Muscle of leg (tissue), 11 donors: ENCODE results near the gene DOK6. TPM values are rescaled to one million over a fixed set of nuclear protein-coding genes. Genes with fewer than 3 reads are reported as not detected.

ENCODE experiments used
- DNase-seq: peaks from one replicate; pipeline ENCODE4 v3.0.0; 2013
- H3K27ac ChIP-seq: one replicate; pipeline ENCODE4 v1.5.1; 2013; ENCODE audit warnings: mild to moderate bottlenecking, low read length, control low read depth
- H3K27me3 ChIP-seq: one replicate; pipeline ENCODE4 v1.6.1; 2013; ENCODE audit warnings: low read length; ENCODE audit not compliant: control insufficient read depth, insufficient read depth
- H3K36me3 ChIP-seq: one replicate; pipeline ENCODE4 v1.6.1; 2013; ENCODE audit warnings: low read length; ENCODE audit not compliant: control insufficient read depth, insufficient read depth
- H3K4me1 ChIP-seq: one replicate; pipeline ENCODE4 v1.6.1; 2013; ENCODE audit warnings: low read length; ENCODE audit not compliant: control insufficient read depth, insufficient read depth
- H3K4me3 ChIP-seq: one replicate; pipeline ENCODE4 v1.5.1; 2013; ENCODE audit warnings: low read length, control low read depth
- H3K9me3 ChIP-seq: replicated peaks from 2 replicates; pipeline ENCODE4 v1.6.1; 2013; ENCODE audit warnings: low read depth, low read length; ENCODE audit not compliant: control insufficient read depth
- WGBS: methylation state at CpG from one replicate; pipeline ENCODE4 v1.1.5; 2013; ENCODE audit warnings: missing lambda C conversion rate; ENCODE audit not compliant: insufficient coverage; 5-methylcytosine and 5-hydroxymethylcytosine counted together
- polyA plus RNA-seq, 8 donors: library from polyadenylated mRNA; unstranded; fragments of 120-200 nt; gene quantifications; one replicate each; pipeline versions ENCODE4 v1.2.1 to v1.2.3, GENCODE V29; 2013; ENCODE audit warnings: inconsistent platforms in 1 of 8, low replicate concordance in 1 of 8; ENCODE audit not compliant: insufficient read length in 8 of 8, insufficient read depth in 1 of 8
- total RNA-seq: library from RNA; stranded (reverse); fragments of 120-200 nt; gene quantifications from one replicate; pipeline ENCODE4 v1.2.4, GENCODE V29; 2013

The DOK6 gene
- total and polyA plus RNA-seq, 9 donors, result 2.3 to 4.9 (median 3.3) TPM

DNA sequence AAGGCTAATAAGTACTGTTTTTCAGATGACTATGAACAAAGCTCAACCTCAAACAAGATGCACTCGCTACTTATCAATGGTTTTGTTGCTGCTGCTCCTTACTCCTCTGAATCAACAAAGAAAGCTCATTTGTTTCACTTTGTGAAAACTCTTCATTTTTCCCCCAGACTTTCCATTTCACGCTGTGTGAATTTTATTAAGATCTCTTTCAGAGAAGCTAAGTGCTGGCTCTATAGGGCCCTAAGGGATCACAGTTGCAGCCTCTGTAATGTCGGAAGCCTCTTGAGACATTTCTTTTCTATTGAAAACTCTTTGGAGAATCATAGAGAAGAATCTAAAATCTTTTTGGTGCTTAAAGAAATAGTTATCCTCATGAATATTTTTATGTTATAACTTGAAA lies 337.2 kb downstream of the DOK6 start:
- 100% methylated on average over 1 of the region's 3 CpGs for WGBS
- H3K4me1 ChIP-seq, result no peaks in the 10 kb centered on the region
- no peak for DNase-seq

DNA sequence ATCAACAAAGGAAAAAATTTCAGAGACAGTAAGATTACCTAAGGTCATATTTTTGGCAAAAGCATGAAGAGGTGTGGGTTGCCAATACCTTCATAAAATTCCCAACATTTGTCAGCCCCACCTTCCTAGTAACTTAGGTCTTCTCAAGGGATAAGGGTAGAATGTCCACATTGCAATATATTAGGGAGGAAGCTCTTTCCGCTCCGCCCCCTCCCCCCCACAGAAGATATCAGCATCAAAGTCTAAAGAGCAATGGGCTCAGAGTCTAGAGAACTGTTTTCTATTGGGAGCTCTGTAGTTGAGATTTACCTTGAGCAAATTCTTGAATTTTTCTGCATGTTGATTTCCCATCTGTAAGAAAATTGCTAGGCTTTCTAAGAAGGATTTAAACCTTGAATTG lies 346.7 kb downstream of the DOK6 start:
- no peaks in the 10 kb centered on the region for H3K36me3 ChIP-seq
- WGBS, result no CpG with 5 or more reads among the region's 2 CpGs
- no peaks in the 10 kb centered on the region for H3K4me1 ChIP-seq

More for the DNA sequence above, 337.2 kb downstream of the DOK6 start:
- no peak overlapping the region for H3K27ac ChIP-seq
- no peaks in the 10 kb centered on the region for H3K36me3 ChIP-seq
- H3K27me3 ChIP-seq, result no peaks in the 10 kb centered on the region
- no peaks in the 10 kb centered on the region for H3K9me3 ChIP-seq
- H3K4me3 ChIP-seq, result no peak overlapping the region

DNA sequence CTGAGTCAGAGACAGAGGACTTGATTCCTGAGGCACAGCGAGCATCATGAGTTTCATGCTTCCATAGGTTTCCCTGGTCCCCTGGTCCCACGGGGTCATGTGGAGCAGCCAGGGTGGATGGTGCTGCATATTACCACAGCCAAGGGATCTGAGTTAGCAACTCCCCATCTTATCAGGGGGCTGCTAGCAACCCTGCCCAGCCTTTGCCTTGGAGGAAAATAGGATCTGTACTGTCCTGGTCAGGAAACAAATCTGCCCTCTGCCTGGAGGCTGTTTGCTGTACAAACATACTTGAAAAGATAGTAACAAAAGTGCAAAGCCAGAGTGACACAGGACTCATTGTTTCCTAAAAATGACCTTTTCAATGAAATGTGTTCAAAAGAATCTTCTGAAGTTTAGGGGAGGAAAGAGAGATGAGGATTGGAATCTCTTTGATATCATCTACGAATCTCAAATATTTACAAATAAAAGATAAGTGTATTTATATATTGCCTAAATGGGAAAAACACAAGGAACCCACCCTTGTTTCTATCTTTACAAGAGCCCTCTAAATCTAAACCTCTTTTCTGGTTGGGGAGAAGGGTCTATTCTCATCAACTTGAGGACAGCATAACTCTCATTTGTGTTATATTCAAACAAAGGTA lies 352.2 kb downstream of the DOK6 start:
- 100% methylated on average over 1 of the region's 3 CpGs for WGBS
- no peak for DNase-seq

More for the DNA sequence above, 346.7 kb downstream of the DOK6 start:
- no peaks in the 10 kb centered on the region for H3K27me3 ChIP-seq
- DNase-seq, result no peak
- H3K9me3 ChIP-seq, result peaks cover 2% of the 10 kb centered on the region
- H3K27ac ChIP-seq, result no peak overlapping the region
- H3K4me3 ChIP-seq, result no peak overlapping the region

DNA sequence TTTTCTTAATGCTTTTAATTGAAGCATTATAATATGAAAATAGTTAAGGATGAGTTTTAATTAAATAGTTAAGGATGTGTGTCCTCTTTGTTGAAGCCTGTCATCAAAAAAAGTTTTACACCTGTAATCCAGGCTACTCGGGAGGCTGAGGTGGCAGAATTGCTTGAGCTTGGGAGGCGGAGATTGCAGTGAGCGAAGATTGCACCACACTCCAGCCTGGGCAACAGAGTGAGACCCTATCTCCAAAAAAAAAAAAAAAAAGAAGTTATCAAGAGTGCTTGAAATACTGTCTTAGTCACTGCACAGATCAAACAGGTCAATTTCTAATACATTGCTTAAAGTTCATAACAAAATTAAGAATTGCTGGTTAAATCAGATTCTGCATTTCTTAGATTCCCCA lies 353.4 kb downstream of the DOK6 start:
- WGBS, result no CpG with 5 or more reads among the region's 3 CpGs
- Histone ChIP-seq H3K4me3 (no peak overlapping the region), H3K27ac (no peak overlapping the region), H3K9me3 (peaks cover 2% of the 10 kb centered on the region), H3K36me3 (no peaks in the 10 kb centered on the region), H3K4me1 (no peaks in the 10 kb centered on the region), H3K27me3 (no peaks in the 10 kb centered on the region)
- no peak for DNase-seq

More for the DNA sequence above, 352.2 kb downstream of the DOK6 start:
- no peak overlapping the region for H3K27ac ChIP-seq
- H3K9me3 ChIP-seq, result peaks cover 2% of the 10 kb centered on the region
- no peaks in the 10 kb centered on the region for H3K27me3 ChIP-seq
- no peak overlapping the region for H3K4me3 ChIP-seq
- no peaks in the 10 kb centered on the region for H3K4me1 ChIP-seq
- H3K36me3 ChIP-seq, result no peaks in the 10 kb centered on the region

DNA sequence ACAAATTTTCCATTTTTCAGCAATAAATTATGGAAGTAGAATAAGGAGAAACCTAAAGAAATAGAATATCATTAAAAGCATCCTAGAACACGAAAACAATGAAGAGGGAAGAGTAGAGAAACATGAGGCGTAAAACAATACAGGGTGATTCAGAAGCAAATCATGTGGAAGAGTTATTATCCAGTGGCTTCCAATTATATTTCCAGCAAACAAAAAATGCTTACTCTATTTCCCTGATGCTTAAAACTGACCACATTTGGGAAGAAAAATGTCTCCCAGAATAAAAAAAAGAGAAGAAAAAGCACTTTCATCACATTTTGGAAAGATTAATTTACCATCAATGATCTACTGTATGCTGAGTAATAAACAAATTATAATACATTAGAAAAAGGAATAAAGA lies 354.4 kb downstream of the DOK6 start:
- H3K27ac ChIP-seq, result no peak overlapping the region
- no CpG with 5 or more reads among the region's 2 CpGs for WGBS
- peaks cover 2% of the 10 kb centered on the region for H3K9me3 ChIP-seq
- DNase-seq, result no peak
- no peaks in the 10 kb centered on the region for H3K4me1 ChIP-seq
- H3K36me3 ChIP-seq, result no peaks in the 10 kb centered on the region
- H3K27me3 ChIP-seq, result no peaks in the 10 kb centered on the region
- no peak overlapping the region for H3K4me3 ChIP-seq

DNA sequence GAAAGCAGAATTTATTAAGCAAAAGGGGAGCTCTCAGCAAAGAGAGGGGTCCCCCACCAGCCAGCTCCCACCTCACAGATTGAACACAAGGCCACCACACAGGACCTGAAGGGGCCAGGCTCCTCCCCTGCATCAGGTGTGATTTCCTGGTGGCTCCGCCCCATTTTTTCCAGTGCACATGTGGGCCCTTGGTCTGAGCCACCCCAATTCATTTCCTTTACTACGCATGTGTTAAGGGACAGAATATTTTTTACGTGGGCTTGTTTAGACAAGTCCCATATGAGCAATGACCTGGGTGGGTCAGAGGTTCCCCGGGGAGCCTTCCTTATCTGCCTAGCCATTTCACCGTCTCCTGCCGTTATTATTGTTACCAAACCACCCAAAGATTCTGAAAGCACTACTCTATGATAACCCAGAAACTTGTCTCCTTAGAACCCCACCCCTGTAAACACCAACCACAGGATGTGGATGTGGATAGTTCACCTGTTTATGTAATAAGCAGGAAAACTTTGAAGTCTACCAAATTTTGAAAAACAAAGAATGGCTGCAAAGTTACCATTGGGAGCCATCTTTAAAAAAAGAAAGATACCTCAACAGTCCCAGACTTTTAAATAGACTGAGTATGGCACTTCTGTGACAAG lies 355.3 kb downstream of the DOK6 start:
- Histone ChIP-seq H3K9me3 (no peaks in the 10 kb centered on the region), H3K27me3 (no peaks in the 10 kb centered on the region), H3K4me1 (no peaks in the 10 kb centered on the region), H3K27ac (no peak overlapping the region), H3K36me3 (no peaks in the 10 kb centered on the region), H3K4me3 (no peak overlapping the region)
- no peak for DNase-seq
- no CpG with 5 or more reads among the region's 6 CpGs for WGBS

DNA sequence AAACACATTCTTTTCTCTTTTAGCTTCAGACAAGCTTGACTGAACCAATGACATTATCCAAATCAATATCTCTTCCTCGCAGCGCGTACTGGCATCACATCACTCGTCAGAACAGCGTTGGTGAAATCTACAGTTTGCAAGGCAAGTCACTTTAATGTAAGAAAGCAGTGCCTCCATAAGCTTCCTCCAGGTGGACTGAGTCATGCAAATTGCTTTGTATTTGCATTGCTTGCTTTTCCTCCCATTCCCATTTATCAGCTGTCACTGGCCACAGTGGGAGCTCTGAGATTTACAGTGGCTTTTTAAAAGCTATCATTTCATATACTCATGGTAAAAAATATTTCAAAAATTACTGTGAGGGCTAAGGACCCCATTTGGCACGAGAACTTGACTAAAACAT lies 357.0 kb downstream of the DOK6 start:
- Histone ChIP-seq H3K36me3 (no peaks in the 10 kb centered on the region), H3K9me3 (no peaks in the 10 kb centered on the region), H3K4me3 (no peak overlapping the region), H3K4me1 (no peaks in the 10 kb centered on the region), H3K27me3 (no peaks in the 10 kb centered on the region), H3K27ac (no peak overlapping the region)
- 75% methylated on average over 4 of the region's 6 CpGs for WGBS
- DNase-seq, result no peak

DNA sequence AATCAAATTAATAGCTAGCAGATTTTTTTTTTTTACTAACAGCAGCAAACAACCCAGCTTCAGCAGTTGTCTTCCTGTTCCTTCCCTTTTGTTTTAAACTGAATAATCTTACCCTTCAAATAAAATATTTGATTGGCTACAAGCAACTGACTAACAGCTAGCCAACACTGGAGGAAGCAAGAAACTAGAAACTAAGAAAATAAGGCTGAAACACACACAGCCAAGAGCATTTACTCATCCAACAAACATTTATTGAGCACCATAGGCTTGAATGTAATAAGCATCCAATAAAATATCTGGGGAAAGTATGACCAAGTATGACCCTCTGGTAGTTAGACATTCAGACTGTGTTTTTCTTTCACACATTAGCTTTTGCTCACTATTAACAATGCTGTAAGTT lies 357.8 kb downstream of the DOK6 start:
- H3K4me3 ChIP-seq, result no peak overlapping the region
- DNase-seq, result no peak
- H3K27ac ChIP-seq, result no peak overlapping the region
- H3K36me3 ChIP-seq, result no peaks in the 10 kb centered on the region
- no peaks in the 10 kb centered on the region for H3K9me3 ChIP-seq
- no peaks in the 10 kb centered on the region for H3K4me1 ChIP-seq
- H3K27me3 ChIP-seq, result no peaks in the 10 kb centered on the region

DNA sequence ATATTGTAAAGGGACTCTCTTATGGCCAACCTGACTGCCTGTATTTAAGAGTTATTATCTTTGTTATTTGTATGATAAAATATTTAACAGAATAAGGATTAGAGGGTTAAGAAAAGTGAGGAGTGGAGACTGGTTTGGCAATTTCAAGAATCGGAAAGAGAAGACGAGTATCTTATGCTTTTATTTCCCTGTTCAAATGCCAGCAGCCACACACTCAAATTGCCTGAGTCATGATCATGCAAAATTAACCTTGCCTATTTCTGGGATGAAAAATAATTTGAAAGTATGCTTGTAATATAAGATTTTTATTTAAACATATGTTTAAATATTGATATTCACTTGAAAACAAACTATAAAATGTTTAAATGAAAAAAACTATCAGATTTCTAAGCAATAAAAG lies 358.4 kb downstream of the DOK6 start:
- DNase-seq, result peak; percentile 2
- H3K4me1 ChIP-seq, result no peaks in the 10 kb centered on the region
- H3K4me3 ChIP-seq, result no peak overlapping the region
- no peaks in the 10 kb centered on the region for H3K9me3 ChIP-seq
- no CpG with 5 or more reads among the region's 2 CpGs for WGBS
- no peaks in the 10 kb centered on the region for H3K27me3 ChIP-seq
- H3K36me3 ChIP-seq, result no peaks in the 10 kb centered on the region
- no peak overlapping the region for H3K27ac ChIP-seq

DNA sequence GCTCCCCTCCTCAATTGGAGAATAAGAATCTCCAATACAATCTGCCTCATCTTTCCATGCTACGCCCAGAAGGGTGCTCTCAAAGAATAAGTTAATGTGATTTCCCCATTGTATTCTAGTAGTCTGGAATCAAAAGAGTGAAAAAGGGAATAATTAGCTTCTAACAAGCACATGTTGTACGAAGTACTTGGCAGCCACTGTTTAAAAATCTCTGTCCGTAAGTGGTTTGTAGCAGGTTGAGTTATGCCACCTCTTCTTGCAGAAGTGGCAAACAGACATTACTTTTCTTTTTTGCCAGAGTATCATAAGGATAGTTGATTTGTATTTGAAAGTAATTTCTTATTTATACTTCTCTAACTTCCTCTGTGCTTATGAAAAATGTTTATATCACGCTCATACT lies 362.3 kb downstream of the DOK6 start:
- Histone ChIP-seq H3K27ac (no peak overlapping the region), H3K9me3 (no peaks in the 10 kb centered on the region), H3K4me3 (no peak overlapping the region), H3K4me1 (no peaks in the 10 kb centered on the region), H3K36me3 (no peaks in the 10 kb centered on the region), H3K27me3 (no peaks in the 10 kb centered on the region)
- WGBS, result 80% methylated on average over 1 of the region's 4 CpGs
- no peak for DNase-seq
